ENCODE measurements around the gene GORASP2. TPM values are rescaled to one million over a fixed set of nuclear protein-coding genes. Genes with fewer than 3 reads are reported as not detected.

The GORASP2 gene
- total RNA-seq, 1 donor from 2014 or later: 61.5 TPM

DNA sequence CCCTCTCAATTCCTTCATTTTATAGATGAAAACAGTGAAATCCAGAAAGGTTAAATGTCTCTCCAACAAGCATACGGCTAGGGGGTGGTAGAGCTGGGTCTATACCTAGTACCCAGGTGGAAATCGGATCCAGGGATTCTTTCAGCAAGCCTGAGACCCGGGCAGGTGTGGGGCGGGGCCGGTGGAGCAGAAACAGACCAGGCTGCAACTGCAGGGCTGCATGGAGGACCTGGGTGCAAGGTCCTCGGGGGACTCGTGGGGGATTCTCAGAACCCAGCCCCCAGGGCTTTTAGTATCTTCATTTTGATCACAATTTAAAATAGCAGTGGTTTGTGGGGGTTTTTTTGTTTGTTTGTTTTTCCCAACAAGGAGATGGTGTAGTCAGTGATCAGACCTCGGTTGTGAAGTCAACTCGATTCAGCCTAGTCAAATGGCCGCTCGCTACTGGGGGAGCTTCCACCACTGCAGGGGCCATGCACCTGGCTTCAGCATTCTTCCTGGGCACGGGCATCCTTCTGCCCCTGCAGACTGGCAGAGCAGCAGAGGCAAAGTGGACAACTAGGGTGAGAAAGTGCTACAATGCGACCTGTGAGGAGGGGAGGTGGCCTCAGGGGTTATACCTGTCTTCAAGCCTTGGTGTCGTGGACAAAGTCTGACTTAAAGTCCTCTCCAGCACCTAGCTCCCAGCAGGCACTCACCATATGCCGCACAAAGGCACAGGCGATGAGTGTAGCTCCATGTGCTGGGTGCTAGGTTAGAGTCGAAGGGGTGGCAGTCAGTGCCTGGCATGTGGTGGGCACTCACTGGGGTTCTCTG, 46.3 kb downstream of the GORASP2 start:
- Histone ChIP-seq H3K9me3 (replicated peaks) (no peaks in the 10 kb centered on the region), H3K27me3 (ENCODE audit: low read depth) (no peaks in the 10 kb centered on the region), H3K4me1 (peaks cover 7% of the 10 kb centered on the region), H3K27ac (replicated peaks) (no peak overlapping the region), H3K4me3 (no peak overlapping the region), H3K36me3 (no peaks in the 10 kb centered on the region)
- intact Hi-C loops (cut with micrococcal nuclease): loop anchor here (10.0 kb wide), 1 partner anchor 179 kb away; no protein-coding TSS in a partner anchor
- TF ChIP-seq, protein P1, sequence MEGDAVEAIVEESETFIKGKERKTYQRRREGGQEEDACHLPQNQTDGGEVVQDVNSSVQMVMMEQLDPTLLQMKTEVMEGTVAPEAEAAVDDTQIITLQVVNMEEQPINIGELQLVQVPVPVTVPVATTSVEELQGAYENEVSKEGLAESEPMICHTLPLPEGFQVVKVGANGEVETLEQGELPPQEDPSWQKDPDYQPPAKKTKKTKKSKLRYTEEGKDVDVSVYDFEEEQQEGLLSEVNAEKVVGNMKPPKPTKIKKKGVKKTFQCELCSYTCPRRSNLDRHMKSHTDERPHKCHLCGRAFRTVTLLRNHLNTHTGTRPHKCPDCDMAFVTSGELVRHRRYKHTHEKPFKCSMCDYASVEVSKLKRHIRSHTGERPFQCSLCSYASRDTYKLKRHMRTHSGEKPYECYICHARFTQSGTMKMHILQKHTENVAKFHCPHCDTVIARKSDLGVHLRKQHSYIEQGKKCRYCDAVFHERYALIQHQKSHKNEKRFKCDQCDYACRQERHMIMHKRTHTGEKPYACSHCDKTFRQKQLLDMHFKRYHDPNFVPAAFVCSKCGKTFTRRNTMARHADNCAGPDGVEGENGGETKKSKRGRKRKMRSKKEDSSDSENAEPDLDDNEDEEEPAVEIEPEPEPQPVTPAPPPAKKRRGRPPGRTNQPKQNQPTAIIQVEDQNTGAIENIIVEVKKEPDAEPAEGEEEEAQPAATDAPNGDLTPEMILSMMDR (IDR thresholded peaks at IDR 0.05; ENCODE audit: borderline replicate concordance): no peak
- DNase-seq: no peak

DNA sequence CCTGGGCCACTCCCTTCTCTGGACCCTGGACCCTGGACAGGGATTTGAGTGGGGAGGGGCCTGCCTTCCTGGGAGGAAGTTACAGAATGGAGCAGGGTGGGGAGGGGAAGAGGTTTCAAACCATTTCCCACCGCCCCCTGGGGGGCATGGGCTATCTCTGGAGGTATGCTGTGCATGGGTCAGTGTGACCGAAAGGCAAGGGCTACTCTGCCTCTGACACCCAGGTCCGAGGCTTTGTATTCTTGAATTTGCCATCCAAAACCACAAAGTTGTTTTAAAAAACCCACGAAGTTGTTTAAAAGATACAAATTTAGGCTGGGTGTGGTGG, 46.9 kb downstream of the GORASP2 start:
- intact Hi-C loops (cut with micrococcal nuclease): loop anchor here (10.0 kb wide), 1 partner anchor 179 kb away; no protein-coding TSS in a partner anchor
- peaks cover 7% of the 10 kb centered on the region for H3K4me1 ChIP-seq

DNA sequence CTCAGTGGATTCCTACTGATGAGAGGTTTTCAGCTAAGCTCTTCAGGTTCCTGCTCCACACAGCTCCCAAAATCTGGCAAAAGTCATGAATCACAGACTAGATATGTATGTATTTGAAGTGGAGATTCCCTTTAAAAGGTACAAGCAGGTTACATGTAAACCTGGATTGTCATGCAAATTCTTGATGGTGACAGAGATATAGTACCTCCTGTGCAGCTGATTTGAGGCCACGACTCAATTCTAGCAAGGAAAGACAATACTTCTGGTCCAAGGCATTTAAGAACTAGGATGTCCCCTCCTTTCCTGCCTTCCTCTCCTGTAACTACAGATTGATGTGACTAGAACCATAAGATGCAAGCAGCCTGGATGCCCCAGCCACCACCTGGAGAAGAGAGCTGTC, 55.0 kb downstream of the GORASP2 start:
- intact Hi-C loops (cut with micrococcal nuclease): loop anchor here (10.0 kb wide), 1 partner anchor 431 kb away; no protein-coding TSS in a partner anchor

More for the DNA sequence above, 46.9 kb downstream of the GORASP2 start:
- Histone ChIP-seq H3K36me3 (no peaks in the 10 kb centered on the region), H3K9me3 (replicated peaks) (no peaks in the 10 kb centered on the region), H3K27ac (replicated peaks) (no peak overlapping the region), H3K4me3 (no peak overlapping the region), H3K27me3 (ENCODE audit: low read depth) (no peaks in the 10 kb centered on the region)
- DNase-seq: no peak
- TF ChIP-seq, protein P1 (IDR thresholded peaks at IDR 0.05; ENCODE audit: borderline replicate concordance): no peak

DNA sequence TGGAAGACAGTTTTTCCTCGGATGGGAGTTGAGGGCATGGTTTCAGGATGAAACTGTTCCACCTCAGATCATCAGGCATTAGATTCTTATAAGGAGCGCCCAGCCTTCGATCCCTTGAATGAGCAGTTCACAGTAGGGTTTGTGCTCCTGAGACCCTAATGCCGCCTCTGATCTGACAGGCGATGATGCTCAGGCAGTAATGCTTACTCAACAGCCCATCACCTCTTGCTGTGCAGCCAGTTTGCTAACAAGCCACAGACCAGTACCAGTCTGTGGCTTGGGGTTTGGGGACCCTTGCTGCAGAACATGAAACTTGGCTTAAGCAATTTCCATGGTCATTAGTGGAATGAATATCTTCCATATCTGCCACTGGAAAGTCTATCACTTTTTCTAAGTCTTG, 56.4 kb downstream of the GORASP2 start:
- Histone ChIP-seq H3K27ac (replicated peaks) (no peak overlapping the region), H3K9me3 (replicated peaks) (no peaks in the 10 kb centered on the region), H3K4me3 (no peak overlapping the region), H3K27me3 (ENCODE audit: low read depth) (no peaks in the 10 kb centered on the region), H3K36me3 (peaks cover 3% of the 10 kb centered on the region), H3K4me1 (no peaks in the 10 kb centered on the region)
- TF ChIP-seq, protein P1 (IDR thresholded peaks at IDR 0.05; ENCODE audit: borderline replicate concordance): no peak
- intact Hi-C loops (cut with micrococcal nuclease): loop anchor here (10.0 kb wide), 1 partner anchor 429 kb away; no protein-coding TSS in a partner anchor
- no peak for DNase-seq

More for the DNA sequence above, 55.0 kb downstream of the GORASP2 start:
- Histone ChIP-seq H3K27ac (replicated peaks) (no peak overlapping the region), H3K27me3 (ENCODE audit: low read depth) (no peaks in the 10 kb centered on the region), H3K4me1 (no peaks in the 10 kb centered on the region), H3K36me3 (no peaks in the 10 kb centered on the region), H3K9me3 (replicated peaks) (no peaks in the 10 kb centered on the region), H3K4me3 (no peak overlapping the region)
- DNase-seq: no peak
- TF ChIP-seq, protein P1 (IDR thresholded peaks at IDR 0.05; ENCODE audit: borderline replicate concordance): no peak

DNA sequence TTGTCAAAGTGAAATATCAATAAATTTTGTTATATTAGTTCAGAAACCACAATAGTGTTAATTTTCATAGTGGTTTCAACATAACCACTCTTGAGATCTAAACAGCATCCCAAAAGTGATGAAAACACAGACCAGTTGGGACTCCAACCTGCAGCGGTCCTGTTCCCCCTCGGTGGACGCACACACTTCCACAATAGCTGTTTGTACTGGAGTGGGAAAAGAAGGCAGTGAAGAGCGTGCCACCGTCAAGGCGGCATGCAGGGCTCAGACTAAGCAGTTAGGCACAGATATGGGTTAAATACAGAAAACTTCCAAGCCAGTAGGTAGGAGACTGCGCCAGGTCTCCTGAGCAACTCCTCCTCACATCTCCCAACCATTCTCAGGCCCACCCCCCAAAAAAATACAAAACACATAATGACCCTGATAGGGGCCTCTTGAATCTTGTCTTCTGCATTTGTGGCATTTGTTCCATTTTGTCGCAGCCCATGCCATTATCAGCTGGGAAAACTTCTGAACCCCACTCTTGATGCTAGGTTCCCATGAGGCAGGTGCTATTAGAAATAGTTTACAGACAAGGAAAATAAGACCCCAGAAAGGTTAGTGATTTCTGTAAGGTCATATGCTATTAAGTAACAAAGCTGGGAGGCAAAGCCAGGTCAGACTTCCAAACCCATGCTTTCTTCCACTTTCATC, 57.7 kb downstream of the GORASP2 start:
- H3K4me3 ChIP-seq: no peak overlapping the region
- peaks cover 7% of the 10 kb centered on the region for H3K36me3 ChIP-seq
- no peak overlapping the region for H3K27ac ChIP-seq (replicated peaks)
- TF ChIP-seq, protein P1 (IDR thresholded peaks at IDR 0.05; ENCODE audit: borderline replicate concordance): no peak
- no peak for DNase-seq
- no peaks in the 10 kb centered on the region for H3K9me3 ChIP-seq (replicated peaks)
- intact Hi-C loops (cut with micrococcal nuclease): loop anchor here (10.0 kb wide), 1 partner anchor 428 kb away; no protein-coding TSS in a partner anchor
- no peaks in the 10 kb centered on the region for H3K4me1 ChIP-seq
- no peaks in the 10 kb centered on the region for H3K27me3 ChIP-seq (ENCODE audit: low read depth)

Data from left ventricle myocardium inferior (tissue), 1 donor.